Osteocyte (in vitro differentiated cells): Measurements from ENCODE around the gene RBM6. TPM values are rescaled to one million over a fixed set of nuclear protein-coding genes. Genes with fewer than 3 reads are reported as not detected.
A peak's percentile ranks its signal among the peaks of the same experiment; 100 is the strongest.
"Not testable (repeated sequence)": the region's sequence is repeated elsewhere in the genome, so short reads cannot be mapped to it uniquely, and the experiment has no call there.

Source experiments
- DNase-seq: peaks from one replicate; pipeline ENCODE4 v3.0.0; 2021; ENCODE audit warnings: mixed read lengths; ENCODE audit not compliant: unreplicated experiment; ENCODE audit errors: extremely low spot score
- H3K27ac Mint-ChIP-seq: one replicate; pipeline ENCODE4 v1.8.0; 2021; ENCODE audit warnings: mild to moderate bottlenecking, mixed read lengths; ENCODE audit not compliant: unreplicated experiment
- H3K27me3 Mint-ChIP-seq: one replicate; pipeline ENCODE4 v1.8.0; 2021; ENCODE audit warnings: mixed read lengths; ENCODE audit not compliant: unreplicated experiment
- H3K36me3 Mint-ChIP-seq: one replicate; pipeline ENCODE4 v1.8.0; 2021; ENCODE audit warnings: mixed read lengths; ENCODE audit not compliant: unreplicated experiment
- H3K4me1 Mint-ChIP-seq: one replicate; pipeline ENCODE4 v1.8.0; 2021; ENCODE audit warnings: mixed read lengths; ENCODE audit not compliant: unreplicated experiment
- H3K4me3 Mint-ChIP-seq: one replicate; pipeline ENCODE4 v1.8.0; 2021; ENCODE audit warnings: mild to moderate bottlenecking, moderate library complexity, mixed read lengths; ENCODE audit not compliant: unreplicated experiment
- H3K9me3 Mint-ChIP-seq: one replicate; pipeline ENCODE4 v1.8.0; 2021; ENCODE audit warnings: mixed read lengths; ENCODE audit not compliant: unreplicated experiment
- total RNA-seq: library from RNA; stranded (reverse); gene quantifications from 2 replicates; pipeline ENCODE4 v1.2.1, GENCODE V29; 2021
- TF ChIP-seq, protein P1 (sequence below): fragments of 200-600 bp; sonication (generic); IDR thresholded peaks from 2 replicates; pipeline ENCODE4 v1.5.0; 2021; ENCODE audit warnings: antibody characterized with exemption, mild to moderate bottlenecking, moderate library complexity

Gene RBM6
- total RNA-seq, 1 donor from 2014 or later, result 91.5 TPM

DNA sequence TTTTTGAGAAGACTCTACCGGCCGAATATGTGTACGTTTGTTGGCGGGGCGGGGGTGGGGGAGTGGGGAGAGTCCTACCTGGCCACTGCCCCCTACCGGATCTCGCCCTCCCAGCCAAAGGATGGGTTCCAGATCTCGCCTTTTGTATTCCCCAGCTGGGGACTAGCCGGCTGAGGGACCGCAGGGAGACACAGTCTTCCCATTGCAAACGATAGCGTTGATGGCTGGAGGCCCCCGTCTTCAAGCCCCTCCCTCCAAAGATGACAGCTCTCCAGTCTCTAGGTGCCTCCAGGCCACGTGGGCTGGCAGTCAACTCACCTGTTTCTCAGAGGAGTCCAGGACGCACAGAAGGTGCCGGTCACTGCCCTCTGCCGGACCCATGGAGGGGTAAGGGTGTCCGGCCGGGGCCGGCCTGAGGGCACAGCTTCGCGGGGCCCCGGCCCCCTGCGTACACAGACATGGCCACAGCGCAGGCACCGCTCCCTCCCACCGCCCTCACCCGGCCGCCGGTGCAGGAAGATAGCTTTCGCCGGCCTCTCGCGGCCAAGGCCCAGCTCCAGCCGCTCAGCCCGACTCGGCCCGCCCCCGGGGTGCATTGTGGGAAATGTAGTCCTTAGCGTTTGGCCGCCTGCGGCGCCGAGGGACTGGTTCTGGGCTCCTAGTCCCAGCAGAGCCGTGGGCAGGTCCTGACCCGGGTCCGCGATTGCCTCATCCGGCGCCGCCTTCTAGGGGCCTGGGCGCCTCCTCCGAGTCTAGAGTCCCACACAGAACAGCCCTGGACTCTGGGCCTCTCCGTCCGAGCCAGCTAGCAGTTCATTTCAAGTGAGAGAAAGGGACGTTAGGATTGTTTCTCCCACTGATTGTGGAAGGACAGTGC, 10.4 kb upstream of the RBM6 start, which contains the start of gene MON1A:
MON1A (minus strand) TSS at position 521 of the 877 bp plus-strand sequence. CDS start 16,465 bp downstream, outside the sequence.
- Mint-ChIP-seq H3K36me3 (no peaks in the 10 kb centered on the region), H3K27me3 (no peaks in the 10 kb centered on the region), H3K4me1 (peaks cover 20% of the 10 kb centered on the region), H3K27ac (peak within 1 kb of the TSS; percentile 81), H3K4me3 (peak within 1 kb of the TSS; percentile 88), H3K9me3 (no peaks in the 10 kb centered on the region)
- peak; percentile 97 for DNase-seq
- TF ChIP-seq, protein P1, sequence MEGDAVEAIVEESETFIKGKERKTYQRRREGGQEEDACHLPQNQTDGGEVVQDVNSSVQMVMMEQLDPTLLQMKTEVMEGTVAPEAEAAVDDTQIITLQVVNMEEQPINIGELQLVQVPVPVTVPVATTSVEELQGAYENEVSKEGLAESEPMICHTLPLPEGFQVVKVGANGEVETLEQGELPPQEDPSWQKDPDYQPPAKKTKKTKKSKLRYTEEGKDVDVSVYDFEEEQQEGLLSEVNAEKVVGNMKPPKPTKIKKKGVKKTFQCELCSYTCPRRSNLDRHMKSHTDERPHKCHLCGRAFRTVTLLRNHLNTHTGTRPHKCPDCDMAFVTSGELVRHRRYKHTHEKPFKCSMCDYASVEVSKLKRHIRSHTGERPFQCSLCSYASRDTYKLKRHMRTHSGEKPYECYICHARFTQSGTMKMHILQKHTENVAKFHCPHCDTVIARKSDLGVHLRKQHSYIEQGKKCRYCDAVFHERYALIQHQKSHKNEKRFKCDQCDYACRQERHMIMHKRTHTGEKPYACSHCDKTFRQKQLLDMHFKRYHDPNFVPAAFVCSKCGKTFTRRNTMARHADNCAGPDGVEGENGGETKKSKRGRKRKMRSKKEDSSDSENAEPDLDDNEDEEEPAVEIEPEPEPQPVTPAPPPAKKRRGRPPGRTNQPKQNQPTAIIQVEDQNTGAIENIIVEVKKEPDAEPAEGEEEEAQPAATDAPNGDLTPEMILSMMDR, result peak; percentile 57

DNA sequence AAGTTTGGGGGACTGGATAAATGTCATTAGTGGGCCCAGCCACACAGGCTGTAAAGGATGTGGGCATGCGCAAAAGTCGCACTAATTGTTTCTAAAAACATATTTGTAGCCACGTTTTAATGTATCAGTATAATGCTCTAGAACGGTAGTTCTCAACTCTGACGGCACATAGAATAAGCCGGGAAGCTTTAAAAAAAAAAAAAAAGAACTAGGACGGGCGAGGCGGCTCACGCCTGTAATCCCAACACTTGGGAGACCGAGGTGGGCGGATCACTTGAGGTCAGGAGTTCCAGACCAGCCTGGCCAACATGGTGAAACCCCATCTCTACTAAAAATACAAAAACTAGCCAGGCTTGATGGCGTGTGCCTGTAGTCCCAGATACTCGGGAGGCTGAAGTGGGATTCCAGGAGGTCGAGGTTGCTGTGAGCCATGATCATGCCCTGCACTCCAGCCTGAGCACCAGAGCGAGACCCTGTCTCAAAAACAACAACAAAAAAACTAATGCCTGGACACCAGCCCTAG, 9.7 kb upstream of the RBM6 start:
- Mint-ChIP-seq H3K27ac (peak overlapping the region; percentile 81), H3K9me3 (no peaks in the 10 kb centered on the region), H3K36me3 (no peaks in the 10 kb centered on the region), H3K4me1 (peaks cover 18% of the 10 kb centered on the region), H3K4me3 (peak overlapping the region; percentile 88), H3K27me3 (no peaks in the 10 kb centered on the region)
- TF ChIP-seq, protein P1, result no peak
- no peak for DNase-seq

DNA sequence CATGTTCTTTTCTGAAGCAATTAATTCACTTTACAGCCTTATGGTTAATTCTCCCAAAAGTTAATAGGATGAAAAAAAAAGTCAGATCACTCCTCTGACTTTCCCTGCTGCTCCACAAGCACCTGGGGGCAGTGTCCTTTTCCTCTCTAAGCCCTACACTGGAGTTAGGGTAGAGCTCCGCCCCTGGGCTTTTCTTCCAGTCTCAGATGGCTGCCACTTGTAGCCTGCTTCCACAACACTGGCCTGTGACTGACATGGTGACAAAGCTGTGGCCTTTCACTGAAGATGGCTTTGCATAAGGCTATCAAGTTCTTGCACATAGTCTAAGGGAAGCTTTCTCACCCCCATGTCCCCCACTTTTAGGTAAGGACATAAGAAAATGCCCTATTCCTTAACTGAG, 9.0 kb upstream of the RBM6 start:
- peaks cover 18% of the 10 kb centered on the region for H3K4me1 Mint-ChIP-seq
- no peak for DNase-seq
- TF ChIP-seq, protein P1, result no peak
- H3K36me3 Mint-ChIP-seq, result no peaks in the 10 kb centered on the region
- no peaks in the 10 kb centered on the region for H3K9me3 Mint-ChIP-seq
- no peak overlapping the region for H3K4me3 Mint-ChIP-seq
- H3K27me3 Mint-ChIP-seq, result no peaks in the 10 kb centered on the region
- no peak overlapping the region for H3K27ac Mint-ChIP-seq

DNA sequence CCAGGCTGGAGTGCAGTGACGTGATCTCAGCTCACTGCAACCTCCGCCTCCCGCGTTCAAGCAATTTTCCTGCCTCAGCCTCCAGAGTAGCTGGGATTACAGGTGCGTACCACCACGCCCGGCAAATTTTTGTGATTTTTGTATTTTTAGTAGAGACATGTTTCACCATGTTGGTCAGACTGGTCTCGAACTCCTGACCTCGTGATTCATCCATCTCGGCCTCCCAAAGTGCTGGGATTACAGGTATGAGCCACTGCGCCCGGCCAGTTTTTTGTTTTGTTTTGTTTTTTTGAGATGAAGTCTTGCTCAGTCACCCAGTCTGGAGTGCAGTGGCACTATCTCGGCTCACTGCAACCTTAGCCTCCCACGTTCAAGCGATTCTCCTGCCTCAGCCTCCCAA, 7.7 kb upstream of the RBM6 start:
- H3K4me1 Mint-ChIP-seq, result peaks cover 18% of the 10 kb centered on the region
- DNase-seq, result not testable (repeated sequence)

DNA sequence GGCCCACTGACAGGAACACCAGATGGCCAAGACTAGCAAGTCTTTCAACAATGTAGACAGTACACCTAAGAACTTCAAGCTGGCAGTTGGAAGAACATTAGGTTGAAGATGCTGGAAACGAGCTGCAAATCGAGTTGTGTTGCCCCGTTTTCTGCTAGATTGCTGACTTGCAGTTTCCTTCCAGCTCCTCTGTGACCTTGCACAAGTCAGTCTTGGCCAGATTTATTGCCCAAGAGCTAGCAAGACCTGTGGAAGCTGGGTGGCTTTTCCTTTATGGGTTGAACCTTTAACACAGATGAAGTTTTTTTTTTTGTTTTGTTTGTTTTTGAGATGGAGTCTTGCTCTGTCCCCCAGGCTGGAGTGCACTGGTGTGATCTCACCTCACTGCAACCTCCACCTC, 2.9 kb upstream of the RBM6 start:
- Mint-ChIP-seq H3K9me3 (no peaks in the 10 kb centered on the region), H3K27me3 (no peaks in the 10 kb centered on the region), H3K4me1 (peaks cover 13% of the 10 kb centered on the region), H3K4me3 (no peak overlapping the region), H3K36me3 (no peaks in the 10 kb centered on the region), H3K27ac (no peak overlapping the region)
- TF ChIP-seq, protein P1, result no peak
- DNase-seq, result no peak

More for the DNA sequence above, 7.7 kb upstream of the RBM6 start:
- H3K27me3 Mint-ChIP-seq, H3K36me3 Mint-ChIP-seq, H3K4me3 Mint-ChIP-seq, H3K9me3 Mint-ChIP-seq, H3K27ac Mint-ChIP-seq: not testable (repeated sequence)
